C4-2B (cell line): Measurements from ENCODE around the gene SCN7A.

ENCODE experiments used
- ZFX ChIP-seq: fragments of 450-650 bp; IDR thresholded peaks from 2 replicates; pipeline ENCODE4 v1.6.1; 2017
- TF ChIP-seq, protein P1 (sequence below): fragments of 450-650 bp; conservative IDR thresholded peaks from 2 replicates; pipeline ENCODE4 v1.5.1; 2017; ENCODE audit warnings: mild to moderate bottlenecking

DNA sequence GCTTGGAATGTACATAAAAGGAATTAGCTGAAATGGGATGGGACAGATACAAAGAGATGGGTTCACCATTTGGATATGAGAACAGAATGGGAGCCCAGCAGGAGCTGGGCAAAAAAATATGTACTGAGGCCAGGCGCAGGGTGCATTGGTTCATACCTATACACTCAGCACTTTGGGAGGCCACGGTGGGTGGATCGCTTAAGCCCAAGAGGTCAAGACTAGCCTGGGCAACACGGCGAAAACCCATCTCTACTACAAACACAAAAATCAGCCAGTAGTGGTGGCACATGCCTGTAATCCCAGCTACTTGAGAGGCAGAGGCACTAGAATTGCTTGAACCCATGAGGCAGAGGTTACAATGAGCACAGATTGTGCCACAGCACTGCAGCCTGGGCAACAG is 30.4 kb downstream of the SCN7A start:
- TF ChIP-seq, protein P1, sequence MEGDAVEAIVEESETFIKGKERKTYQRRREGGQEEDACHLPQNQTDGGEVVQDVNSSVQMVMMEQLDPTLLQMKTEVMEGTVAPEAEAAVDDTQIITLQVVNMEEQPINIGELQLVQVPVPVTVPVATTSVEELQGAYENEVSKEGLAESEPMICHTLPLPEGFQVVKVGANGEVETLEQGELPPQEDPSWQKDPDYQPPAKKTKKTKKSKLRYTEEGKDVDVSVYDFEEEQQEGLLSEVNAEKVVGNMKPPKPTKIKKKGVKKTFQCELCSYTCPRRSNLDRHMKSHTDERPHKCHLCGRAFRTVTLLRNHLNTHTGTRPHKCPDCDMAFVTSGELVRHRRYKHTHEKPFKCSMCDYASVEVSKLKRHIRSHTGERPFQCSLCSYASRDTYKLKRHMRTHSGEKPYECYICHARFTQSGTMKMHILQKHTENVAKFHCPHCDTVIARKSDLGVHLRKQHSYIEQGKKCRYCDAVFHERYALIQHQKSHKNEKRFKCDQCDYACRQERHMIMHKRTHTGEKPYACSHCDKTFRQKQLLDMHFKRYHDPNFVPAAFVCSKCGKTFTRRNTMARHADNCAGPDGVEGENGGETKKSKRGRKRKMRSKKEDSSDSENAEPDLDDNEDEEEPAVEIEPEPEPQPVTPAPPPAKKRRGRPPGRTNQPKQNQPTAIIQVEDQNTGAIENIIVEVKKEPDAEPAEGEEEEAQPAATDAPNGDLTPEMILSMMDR = no peak
- TF ChIP-seq ZFX = no peak
